Kidney capillary endothelial cell (primary cell): ENCODE data around the gene ONECUT3.

Experiments used
- DNase-seq: peaks from one replicate; pipeline ENCODE4 v3.0.0-alpha.2; 2018; ENCODE audit warnings: low spot score

Gene ONECUT3

DNA sequence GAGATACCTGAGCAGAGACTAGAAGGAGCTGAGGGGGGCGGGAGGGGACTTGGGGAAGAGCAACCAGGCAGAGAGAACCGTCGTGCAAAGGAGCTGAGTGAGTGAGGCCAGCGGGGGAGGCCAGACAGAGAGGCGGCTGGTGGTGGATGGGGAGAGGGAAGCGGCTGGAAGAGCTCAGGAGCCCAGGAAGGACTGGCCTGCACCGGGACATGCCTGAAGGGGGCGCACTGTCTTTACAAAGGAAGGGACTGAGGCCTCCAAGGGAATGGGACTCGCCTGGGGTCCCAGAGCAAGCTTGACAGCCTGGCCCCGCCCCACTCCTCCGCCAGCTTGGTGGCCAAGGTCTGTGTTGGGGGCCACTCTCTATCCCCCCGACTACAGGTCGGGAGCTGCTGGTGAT is 14.9 kb downstream of the ONECUT3 start:
- no peak for DNase-seq

DNA sequence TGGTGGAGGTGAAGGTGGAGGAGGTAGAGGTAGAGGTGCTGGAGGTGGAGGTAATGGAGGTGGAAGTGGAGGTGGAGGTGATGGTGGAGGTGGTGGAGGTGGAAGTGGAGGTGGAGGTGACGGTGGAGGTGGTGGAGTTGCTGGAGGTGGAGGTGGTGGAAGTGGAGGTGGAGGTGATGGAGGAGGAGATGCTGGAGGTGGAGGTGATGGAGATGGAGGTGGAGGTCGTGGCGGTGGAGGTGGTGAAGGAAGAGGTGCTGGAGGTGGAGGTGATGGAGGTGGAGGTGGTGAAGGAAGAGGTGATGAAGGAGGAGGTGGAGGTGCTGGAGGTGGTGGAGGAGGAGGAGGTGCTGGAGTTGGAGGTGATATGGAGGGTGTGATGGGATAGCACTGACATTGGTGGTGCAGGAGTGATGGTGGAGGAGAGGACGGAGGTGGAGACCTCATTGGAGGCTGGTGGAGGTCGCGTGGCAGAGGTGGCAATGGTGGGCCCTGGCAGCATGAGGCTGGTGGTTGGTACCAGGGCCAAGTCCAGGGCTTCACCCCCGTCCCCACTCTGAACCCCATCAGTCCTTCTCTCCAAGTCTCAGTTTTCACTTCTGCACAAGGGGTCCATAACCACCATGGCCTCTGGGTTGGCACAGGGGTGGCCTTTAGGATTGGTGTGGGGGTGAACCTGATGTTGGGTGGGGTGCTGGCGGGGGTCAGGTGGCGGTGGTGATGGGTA is 15.8 kb downstream of the ONECUT3 start:
- DNase-seq, result no peak

DNA sequence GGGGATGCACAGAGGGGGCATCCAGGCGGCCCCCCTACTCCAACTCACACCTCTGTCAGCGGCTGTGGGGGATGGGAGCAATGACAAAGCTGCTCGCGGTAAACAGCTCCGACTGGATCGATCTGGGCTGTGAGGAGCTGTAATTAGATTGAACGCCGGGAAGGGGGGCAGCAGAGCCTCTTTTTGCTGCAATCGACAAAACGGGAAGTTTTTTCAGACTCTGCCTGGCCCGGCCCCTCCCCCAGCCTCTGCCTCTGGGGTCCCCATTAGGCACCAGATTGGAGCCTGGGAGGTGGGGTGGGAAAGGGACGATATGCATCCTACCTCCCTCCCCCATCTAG is 16.3 kb downstream of the ONECUT3 start:
- DNase-seq, result no peak

DNA sequence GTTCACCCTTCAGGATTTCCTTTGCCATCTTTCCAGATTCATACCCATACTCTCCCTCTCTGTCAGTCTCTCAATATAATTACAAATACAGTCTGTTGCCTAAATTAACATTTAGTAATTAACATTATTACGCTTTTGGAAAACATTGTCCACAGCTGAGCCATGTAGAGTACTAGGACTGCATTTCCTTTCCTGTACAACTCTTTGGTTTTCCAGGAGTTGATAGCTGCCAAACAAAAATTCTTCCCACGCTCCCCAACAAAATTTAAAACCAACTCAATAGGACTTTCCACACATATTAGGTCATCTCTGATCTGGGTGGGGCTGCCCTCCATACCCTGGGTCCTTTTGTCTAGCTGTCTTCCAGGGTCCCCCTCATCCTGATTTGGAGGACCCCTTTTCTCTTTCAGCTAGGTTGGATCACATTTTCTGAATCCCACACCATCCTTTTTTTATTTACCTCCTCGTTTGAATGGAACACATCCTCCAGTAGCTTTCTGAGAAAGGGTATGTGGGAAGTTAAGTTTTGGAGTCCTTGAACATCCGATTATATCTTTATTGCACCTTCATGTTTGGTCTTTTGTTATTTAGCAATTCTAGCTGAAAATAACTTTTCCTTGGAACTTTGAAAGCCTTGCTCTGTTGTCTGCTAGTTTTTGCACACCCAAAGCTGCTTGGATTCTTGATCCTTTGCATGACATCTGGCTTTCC is 17.7 kb downstream of the ONECUT3 start:
- DNase-seq, result no peak

DNA sequence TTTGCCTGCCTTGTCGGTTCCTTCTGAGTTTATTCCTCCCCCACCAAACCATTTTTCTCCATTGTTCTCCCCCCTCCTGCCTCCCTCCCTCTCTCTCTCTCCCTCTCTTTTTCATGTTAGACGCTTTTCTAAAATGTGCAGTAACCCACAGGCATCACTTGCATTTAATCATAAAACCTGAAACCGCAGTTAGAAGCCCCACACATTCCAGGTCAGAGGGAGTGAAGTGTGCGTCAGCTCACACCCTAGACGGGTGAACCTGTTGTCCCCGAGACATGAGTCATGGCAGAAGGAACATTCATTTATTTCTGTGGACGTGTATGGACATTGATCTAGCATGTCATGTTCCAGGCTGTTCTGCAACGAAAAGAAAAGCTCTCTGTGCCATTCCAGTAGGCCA is 19.9 kb downstream of the ONECUT3 start:
- no peak for DNase-seq

DNA sequence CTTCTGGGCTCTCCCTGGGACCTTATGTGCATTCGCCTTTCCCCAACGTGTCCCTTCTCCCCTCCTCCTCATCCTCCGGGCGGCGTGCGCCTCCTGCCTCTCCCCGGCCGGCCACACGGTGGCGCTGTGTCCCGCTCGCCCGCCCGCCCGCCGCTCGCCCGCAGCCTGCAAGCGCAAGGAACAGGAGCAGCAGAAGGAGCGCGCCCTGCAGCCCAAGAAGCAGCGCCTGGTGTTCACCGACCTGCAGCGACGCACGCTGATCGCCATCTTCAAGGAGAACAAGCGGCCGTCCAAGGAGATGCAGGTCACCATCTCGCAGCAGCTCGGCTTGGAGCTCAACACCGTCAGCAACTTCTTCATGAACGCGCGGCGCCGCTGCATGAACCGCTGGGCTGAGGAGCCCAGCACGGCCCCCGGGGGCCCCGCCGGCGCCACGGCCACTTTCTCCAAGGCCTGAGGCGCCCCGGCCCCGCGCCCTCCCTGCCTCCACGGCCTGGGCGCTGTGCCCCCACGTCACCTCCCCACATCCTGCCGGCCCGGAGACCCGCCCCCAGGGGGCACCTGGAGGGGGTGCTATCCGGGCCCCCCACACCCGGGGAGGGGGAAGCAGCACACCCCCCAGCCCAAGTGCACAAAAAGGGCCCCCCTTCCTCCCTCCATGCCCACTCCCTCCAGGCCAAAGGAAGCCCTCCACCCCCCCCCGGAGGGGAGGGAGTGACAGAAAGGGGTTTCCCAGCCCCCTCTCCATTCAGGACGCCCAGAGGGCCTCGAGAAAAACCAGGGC is 21.9 kb downstream of the ONECUT3 start:
- no peak for DNase-seq

DNA sequence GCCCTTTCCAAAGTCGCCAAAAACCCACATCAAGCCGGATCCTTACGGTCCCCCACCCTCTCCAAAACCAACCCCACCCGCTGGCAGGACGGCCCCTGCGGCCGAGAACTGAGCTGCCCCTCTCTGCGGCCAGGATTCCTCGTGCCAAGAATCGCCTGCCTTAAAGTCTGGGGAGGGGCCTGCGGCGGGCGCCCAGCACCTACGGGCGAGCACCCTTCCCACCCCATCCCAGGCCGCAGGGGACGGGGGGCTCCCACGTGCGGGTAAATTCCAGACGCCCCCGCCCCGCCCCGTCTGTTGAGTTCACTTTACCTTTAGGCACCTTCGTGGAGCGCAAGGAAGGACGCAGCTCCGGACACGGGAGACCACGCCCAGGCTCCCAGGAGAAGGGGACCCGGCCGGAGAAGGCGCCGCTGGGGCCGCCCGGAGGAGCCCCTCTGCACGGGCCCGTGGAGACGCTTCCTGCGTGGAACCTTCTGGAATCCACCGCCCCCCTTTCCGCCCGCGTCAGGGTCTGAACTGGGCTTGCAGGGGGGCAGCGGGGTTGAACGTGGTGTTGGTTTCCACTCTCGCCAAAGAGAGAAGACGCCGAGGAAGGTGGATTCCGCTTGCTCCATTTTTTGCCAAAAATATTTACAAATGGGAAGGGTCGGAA is 22.8 kb downstream of the ONECUT3 start:
- no peak for DNase-seq

DNA sequence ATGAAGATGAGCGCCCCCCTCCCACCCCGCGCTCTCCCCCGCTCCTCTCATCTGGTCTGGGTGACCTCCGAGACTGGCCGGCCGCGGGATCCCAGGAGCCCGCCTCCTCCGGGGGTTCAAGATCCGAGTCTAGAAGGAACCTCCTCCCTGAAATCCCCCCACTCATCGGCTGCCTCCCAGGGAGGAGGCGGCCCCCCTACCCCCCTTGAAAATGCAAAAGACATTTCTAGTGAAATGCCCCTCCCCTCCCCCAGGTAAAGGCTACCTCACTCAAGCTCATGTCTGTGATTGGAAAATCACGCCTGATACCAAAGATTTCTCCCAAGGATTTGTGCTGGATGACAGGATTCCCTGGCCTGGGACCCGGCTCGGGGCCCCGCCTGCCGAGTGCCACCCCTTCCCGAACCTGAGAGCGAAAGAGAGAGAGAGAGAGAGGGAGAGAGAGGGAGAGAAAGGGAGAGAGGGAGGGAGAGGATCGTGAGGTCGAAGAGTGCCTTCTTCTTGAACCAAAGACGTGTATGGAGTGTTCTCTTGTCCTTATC is 23.4 kb downstream of the ONECUT3 start:
- DNase-seq, result no peak

DNA sequence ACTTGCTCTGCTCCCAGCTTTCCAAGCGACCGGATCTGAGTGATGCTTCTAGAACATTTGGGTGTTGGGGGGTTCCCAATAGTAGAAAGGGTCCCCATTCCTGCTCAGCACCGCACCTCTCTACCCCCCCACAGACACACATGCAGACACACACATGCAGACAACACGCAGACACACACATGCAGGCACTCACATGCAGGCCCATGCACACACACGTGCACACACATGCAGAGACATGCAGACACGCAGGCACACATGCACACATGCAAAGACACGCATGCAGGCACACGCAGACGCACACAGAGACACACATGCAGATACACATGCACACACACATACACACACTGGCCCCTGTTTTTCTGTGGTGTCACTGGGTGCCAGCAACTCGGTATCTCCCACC is 23.8 kb downstream of the ONECUT3 start:
- DNase-seq, result no peak

DNA sequence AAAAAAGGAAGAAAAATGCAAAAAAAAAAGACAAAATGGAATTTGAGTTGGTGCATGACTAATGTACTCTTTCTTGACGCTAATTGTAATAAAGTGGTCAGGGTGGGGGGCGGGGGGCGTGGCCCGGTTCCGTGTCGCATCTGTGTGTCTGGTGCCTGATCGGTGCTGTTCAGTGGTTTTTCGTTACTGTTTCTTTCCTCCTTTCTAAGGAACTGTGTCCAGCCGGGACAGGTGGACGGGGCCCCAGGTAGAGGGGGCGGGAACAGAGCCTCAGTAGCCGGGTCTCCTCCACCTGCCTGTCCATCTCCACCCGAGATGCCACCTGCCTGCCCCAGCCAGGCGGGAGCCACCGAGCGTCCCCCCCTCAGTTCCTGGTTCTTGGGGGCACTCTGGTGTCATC is 26.3 kb downstream of the ONECUT3 start:
- DNase-seq, result no peak

DNA sequence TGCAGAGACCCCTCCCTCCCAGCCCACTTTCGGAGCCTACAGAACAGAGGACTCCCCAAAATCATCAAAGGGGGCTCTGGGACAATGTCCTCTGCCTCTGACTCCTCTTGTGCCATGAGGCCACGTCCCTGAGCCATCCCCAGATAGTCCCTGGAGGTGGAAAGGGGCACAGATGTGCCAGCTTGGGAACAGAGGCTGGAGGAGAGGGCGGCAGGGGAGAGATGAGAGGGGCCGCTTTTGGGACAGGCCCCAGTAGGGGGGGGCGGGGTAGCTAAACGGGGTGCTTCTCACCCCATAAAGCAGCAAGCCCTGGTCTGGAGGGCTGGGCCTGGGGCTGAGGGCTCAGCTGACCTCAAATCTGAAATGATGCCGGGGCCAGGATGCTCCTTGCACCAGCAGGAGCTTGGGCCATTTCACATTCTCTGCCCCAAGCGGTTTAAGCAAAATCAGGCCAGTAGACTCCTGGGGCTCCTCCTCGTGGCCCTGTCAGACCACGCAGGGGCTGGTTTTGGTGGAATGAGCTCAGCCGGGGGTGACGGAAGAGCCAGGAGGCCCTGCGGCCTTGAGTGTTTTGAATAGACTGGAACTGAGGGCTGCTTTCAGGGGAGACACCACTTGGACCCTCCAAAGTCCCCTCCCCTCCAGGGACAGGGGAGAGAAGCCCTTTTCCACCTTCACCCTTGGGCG is 27.1 kb downstream of the ONECUT3 start:
- DNase-seq, result no peak

DNA sequence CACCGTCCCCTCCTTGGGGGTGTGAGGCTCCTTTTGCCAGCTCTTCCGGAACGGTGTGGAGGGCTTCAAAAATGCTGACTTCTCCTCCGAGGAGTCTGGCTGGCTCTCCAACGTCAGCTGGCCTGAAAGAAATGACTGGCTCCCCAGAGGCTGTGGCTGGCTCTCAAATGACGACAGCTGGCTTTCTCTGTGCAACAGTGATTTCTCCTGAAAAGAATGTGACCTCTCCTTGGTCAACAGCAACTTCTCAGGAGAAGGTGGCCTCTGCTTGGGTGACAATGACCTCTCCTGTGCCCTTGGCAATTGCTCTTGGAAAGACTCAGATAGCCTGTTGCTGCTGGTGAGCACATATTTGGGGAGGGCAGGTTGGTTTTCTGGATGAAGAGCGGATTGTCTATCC is 29.2 kb downstream of the ONECUT3 start:
- no peak for DNase-seq

DNA sequence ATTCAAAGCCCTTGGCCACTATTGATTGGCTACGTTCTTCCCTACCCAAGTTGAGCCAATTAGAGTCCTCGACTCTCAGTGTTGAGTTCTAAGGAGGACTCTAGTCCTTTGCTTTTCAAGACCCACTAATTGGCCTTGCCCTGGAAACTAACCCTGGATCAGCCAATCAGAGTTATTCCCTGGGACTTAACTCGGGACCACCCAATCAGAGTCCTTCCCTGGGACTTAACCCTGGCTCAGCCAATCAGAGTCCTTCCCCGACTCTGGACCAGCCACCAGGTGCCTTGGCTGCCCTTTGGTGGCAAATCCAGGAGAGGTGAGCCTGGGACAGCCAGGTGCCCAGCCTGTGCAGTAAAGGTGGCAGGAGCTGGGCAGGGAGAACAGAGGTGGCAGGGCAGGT is 30.0 kb downstream of the ONECUT3 start:
- DNase-seq, result no peak

DNA sequence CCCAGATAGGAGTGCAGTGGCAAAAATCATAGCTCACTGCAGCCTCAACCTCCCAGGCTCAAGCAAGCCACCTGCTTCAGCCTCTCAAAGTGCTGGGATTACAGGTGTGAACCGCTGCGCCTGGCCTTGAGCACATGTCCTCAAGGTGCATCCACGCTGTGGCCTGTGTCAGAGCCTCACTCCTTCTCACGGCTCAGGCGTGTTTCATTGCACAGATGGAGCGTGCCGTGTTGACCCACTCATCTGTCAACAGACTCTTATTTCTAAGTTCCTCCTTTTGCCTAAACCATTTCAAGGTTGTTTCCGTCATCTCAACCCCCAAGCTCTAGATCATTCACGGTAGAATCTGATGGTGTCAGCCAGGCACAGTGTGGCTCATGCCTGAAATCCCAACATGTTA is 30.6 kb downstream of the ONECUT3 start:
- DNase-seq, result no peak

DNA sequence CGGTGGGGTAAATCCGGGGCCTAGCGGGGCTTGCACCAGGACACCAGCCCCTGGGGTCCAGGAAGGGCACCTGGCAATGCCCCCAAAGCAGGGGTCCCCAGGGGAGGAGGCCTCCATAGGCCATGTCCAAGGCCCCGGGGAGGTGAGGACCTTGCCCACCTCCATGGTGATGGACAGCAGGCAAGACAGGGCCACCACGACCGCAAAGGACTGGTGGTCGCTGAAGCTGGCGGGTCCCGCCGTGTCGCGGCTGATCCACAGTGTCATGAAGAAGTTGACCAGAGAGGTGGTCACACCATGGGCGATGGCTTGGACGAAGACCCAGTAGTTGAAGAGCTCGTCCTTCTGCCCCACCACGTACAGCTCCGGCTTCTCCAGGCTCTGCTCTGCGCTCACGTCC is 32.0 kb downstream of the ONECUT3 start:
- no peak for DNase-seq

DNA sequence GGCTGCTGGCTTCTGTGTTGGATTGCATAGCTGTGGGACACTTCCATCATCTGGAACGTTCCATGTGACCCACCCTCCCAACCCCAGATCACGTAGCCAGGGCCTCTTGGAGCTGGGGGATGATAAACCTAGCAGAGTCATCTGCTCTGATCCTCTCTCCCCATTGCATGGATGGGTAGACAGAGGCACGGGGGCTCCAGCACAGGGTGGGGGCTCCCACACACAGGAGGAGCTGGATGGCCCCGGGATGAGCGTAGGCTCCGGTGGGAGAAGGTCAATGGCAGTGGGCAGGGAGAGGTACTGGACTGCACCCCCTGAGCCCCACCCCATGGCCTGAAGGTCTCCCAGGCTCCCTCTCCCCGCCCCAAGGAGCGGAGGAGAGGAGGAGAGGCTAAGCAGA is 33.4 kb downstream of the ONECUT3 start:
- no peak for DNase-seq

DNA sequence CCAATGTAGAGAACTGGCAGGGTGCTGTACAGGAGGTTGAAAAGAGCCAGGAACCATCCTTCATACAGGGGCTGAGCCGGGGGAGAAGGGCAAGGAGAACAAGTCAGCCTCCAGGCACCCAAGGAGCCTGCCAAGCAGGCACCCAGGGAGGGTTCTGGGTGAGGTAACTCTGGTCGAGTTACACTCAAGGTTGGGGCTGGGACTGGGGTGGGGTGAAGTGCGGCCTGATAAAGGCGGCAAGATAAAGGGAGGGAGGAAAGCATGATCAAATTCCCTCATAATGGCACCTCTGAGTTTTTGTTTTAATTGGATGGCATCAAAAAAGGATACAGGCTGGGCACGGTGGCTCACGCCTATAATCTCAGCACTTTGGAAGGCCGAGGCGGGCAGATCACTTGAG is 33.8 kb downstream of the ONECUT3 start:
- no peak for DNase-seq

DNA sequence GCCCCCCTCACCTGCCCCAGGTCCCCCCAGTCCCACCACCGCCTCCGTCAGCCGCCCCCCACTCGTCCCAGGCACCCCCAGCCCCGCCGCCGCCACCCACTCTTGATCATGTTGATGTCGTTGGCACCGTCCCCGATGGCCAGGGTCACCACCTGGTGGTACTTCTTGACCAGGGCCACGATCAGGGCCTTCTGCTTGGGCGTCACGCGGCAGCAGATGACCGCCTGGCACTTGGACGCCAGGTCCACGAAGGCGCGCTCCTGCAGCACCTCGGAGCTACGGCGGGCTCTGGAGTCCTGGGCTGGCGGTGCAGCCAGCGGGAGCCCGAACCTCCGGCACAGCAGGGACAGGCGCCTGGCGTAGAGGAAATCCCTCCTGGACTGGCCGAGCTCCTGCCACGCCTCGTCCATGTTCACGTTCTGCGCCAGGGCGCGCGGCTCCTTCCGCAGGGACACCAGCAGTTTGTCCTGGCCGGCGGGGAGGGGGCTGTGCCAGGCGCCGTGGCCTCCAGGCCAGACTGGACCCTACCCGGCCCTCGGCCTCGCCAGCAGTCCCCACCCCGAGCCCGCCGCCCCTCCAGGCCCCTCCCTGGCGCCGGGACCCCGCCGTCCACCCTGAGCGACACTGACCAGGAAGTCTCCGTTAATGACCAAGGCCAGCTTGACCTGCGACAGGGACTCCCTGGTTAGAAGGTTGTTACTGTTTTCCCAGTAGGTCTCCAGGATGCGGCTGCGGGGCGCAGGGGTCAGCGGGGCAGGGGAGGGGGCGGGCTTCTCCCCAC is 36.1 kb downstream of the ONECUT3 start:
- DNase-seq, result no peak

DNA sequence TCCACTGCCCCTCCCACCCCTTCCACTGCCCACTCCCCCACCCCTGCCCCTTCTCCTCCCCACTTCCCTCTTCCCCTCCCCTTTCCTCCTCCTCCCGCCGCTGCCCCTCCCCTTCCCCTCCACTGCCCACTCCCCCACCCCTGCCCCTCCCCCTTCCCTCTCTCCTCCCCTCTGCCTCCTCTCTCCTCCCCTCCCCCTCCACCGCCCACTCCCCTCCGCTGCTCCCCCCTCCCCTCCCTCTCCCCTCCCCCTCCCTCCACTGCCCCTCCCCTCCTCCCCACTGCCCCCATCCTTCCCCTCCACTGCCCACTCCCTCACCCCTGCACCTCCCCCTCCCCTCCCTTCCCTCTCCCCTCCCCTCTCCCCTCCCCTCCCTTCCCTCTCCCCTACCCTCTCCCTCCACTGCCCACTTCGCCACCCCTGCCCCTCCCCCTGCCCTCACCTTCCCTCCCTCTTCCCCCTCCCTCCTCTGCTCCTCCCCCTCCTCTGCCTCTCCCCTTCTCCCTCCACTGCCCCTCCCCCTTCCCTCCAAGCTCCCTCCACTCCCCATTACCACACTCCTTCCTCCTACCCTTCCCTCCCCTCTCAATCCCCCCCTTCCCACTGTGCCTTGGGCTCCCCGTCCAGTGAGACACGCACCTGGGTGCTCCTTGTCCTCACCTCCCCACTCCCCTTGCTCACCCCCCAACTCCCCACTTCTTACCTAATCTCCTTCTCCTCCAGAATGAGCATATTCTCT is 36.9 kb downstream of the ONECUT3 start:
- no peak for DNase-seq

DNA sequence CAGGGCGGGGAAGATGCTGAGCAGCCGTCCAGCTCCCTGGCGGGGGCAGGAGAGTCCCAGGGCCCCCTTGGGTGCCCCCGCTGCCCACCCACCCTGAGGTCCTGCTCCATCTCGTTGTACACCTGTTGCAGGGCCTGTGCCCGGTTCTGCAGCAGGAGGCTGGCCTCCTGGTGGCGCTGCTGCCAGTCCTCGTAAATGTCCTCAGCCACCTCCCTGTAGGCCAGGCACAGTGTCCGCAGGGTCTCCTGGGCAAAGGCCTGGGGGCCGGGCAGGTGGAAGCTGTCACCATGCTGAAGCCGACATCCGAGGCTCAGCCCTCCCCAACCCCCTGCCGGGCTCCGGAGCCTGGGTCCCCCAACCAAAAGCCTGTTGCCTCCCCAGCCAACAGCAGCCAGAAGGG is 38.6 kb downstream of the ONECUT3 start:
- DNase-seq, result no peak
